SU-DHL-6 (cell line): Measurements from ENCODE around the gene SIL1.

Experiments
- H2AFZ ChIP-seq: fragments of 200-600 bp; sonication (generic); 2 replicates; pipeline ENCODE4 v1.6.1; 2014; ENCODE audit warnings: low read depth, mild to moderate bottlenecking, moderate library complexity, mixed read lengths, antibody characterized with exemption, low read length; ENCODE audit not compliant: severe bottlenecking
- H3F3A ChIP-seq: fragments of 200-600 bp; shearing (Covaris generic); 2 replicates; pipeline ENCODE4 v1.6.0; 2016; ENCODE audit warnings: antibody characterized with exemption, mild to moderate bottlenecking; ENCODE audit not compliant: insufficient read depth
- H3K27ac ChIP-seq: fragments of 200-600 bp; sonication (generic); 2 replicates; pipeline ENCODE4 v1.5.1; 2016; ENCODE audit warnings: low read depth, mild to moderate bottlenecking, low read length, moderate library complexity, mixed read lengths
- H3K27me3 ChIP-seq: fragments of 200-600 bp; sonication (generic), shearing (Covaris generic); 2 replicates; pipeline ENCODE4 v1.6.0; 2014; ENCODE audit warnings: mild to moderate bottlenecking, low read length
- H3K36me3 ChIP-seq: fragments of 200-600 bp; sonication (generic); 2 replicates; pipeline ENCODE4 v1.6.1; 2014; ENCODE audit warnings: mild to moderate bottlenecking, low read length, mixed read lengths
- H3K4me2 ChIP-seq: fragments of 300-600, 200-600 bp; shearing (Covaris generic), sonication (generic); 2 replicates; pipeline ENCODE4 v1.6.0; 2014; ENCODE audit warnings: low read length, low read depth, mild to moderate bottlenecking; ENCODE audit not compliant: poor library complexity, severe bottlenecking
- H3K4me3 ChIP-seq: fragments of 200-600 bp; sonication (generic); 2 replicates; pipeline ENCODE4 v1.5.1; 2014; ENCODE audit warnings: antibody characterized with exemption, low read length, mild to moderate bottlenecking, mixed read lengths; ENCODE audit not compliant: insufficient read depth, poor library complexity, severe bottlenecking
- H3K79me2 ChIP-seq: fragments of 200-600 bp; sonication (generic); 2 replicates; pipeline ENCODE4 v1.6.1; 2014; ENCODE audit warnings: mild to moderate bottlenecking, low read length, moderate library complexity; ENCODE audit not compliant: insufficient read depth
- H3K9ac ChIP-seq: fragments of 200-600 bp; sonication (generic); 2 replicates; pipeline ENCODE4 v1.7.0; 2014; ENCODE audit warnings: mild to moderate bottlenecking, low read length
- H3K9me2 ChIP-seq: fragments of 200-600 bp; sonication (generic); replicated peaks from 2 replicates; pipeline ENCODE4 v1.6.1; 2014; ENCODE audit warnings: low read length; ENCODE audit not compliant: insufficient read depth
- H3K9me3 ChIP-seq: fragments of 200-600 bp; sonication (generic); 2 replicates; pipeline ENCODE4 v1.6.1; 2014; ENCODE audit warnings: low read length, mixed read lengths; ENCODE audit not compliant: insufficient read depth
- H4K20me1 ChIP-seq: fragments of 200-600 bp; sonication (generic); 2 replicates; pipeline ENCODE4 v1.6.1; 2014; ENCODE audit warnings: low read depth, mild to moderate bottlenecking, antibody characterized with exemption, low read length, moderate library complexity, mixed read lengths
- EZH2phosphoT487 ChIP-seq: fragments of 200-600 bp; sonication (generic), shearing (Covaris generic); conservative IDR thresholded peaks from 2 replicates; pipeline ENCODE4 v1.6.1; 2018; ENCODE audit warnings: mild to moderate bottlenecking, antibody characterized with exemption, low read length, moderate library complexity, mixed read lengths
- TF ChIP-seq, protein P1 (sequence below): fragments of 200-600 bp; sonication (generic); IDR thresholded peaks from one replicate; pipeline ENCODE4 v1.5.1; 2017; ENCODE audit warnings: antibody characterized with exemption, mild to moderate bottlenecking, low read length, moderate library complexity; ENCODE audit not compliant: insufficient read depth, poor library complexity, severe bottlenecking

The SIL1 gene

GRCh38 chr5:139190125-139190524 is 8.0 kb downstream of the SIL1 start:
- H3K27me3 ChIP-seq: no peaks in the 10 kb centered on the region
- no peaks in the 10 kb centered on the region for H3K9me2 ChIP-seq
- H3K9ac ChIP-seq: no peak overlapping the region
- no peaks in the 10 kb centered on the region for H4K20me1 ChIP-seq
- no peaks in the 10 kb centered on the region for H3K9me3 ChIP-seq
- H3F3A ChIP-seq: no peaks in the 10 kb centered on the region
- no peaks in the 10 kb centered on the region for H3K36me3 ChIP-seq
- no peak overlapping the region for H3K4me3 ChIP-seq
- no peak overlapping the region for H2AFZ ChIP-seq
- TF ChIP-seq EZH2phosphoT487: no peak
- TF ChIP-seq, protein P1, sequence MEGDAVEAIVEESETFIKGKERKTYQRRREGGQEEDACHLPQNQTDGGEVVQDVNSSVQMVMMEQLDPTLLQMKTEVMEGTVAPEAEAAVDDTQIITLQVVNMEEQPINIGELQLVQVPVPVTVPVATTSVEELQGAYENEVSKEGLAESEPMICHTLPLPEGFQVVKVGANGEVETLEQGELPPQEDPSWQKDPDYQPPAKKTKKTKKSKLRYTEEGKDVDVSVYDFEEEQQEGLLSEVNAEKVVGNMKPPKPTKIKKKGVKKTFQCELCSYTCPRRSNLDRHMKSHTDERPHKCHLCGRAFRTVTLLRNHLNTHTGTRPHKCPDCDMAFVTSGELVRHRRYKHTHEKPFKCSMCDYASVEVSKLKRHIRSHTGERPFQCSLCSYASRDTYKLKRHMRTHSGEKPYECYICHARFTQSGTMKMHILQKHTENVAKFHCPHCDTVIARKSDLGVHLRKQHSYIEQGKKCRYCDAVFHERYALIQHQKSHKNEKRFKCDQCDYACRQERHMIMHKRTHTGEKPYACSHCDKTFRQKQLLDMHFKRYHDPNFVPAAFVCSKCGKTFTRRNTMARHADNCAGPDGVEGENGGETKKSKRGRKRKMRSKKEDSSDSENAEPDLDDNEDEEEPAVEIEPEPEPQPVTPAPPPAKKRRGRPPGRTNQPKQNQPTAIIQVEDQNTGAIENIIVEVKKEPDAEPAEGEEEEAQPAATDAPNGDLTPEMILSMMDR: no peak
- H3K4me2 ChIP-seq: no peak overlapping the region
- no peak overlapping the region for H3K27ac ChIP-seq
- no peaks in the 10 kb centered on the region for H3K79me2 ChIP-seq

GRCh38 chr5:139188558-139189270 is 9.5 kb downstream of the SIL1 start:
- Histone ChIP-seq H2AFZ (no peak overlapping the region), H3K4me2 (no peak overlapping the region), H3K9me2 (no peaks in the 10 kb centered on the region), H3K79me2 (no peaks in the 10 kb centered on the region), H3K9me3 (no peaks in the 10 kb centered on the region), H3K36me3 (no peaks in the 10 kb centered on the region), H4K20me1 (no peaks in the 10 kb centered on the region), H3F3A (no peaks in the 10 kb centered on the region), H3K27ac (no peak overlapping the region), H3K4me3 (no peak overlapping the region), H3K27me3 (no peaks in the 10 kb centered on the region), H3K9ac (no peak overlapping the region)
- TF ChIP-seq EZH2phosphoT487: no peak
- TF ChIP-seq, protein P1: no peak

DNA sequence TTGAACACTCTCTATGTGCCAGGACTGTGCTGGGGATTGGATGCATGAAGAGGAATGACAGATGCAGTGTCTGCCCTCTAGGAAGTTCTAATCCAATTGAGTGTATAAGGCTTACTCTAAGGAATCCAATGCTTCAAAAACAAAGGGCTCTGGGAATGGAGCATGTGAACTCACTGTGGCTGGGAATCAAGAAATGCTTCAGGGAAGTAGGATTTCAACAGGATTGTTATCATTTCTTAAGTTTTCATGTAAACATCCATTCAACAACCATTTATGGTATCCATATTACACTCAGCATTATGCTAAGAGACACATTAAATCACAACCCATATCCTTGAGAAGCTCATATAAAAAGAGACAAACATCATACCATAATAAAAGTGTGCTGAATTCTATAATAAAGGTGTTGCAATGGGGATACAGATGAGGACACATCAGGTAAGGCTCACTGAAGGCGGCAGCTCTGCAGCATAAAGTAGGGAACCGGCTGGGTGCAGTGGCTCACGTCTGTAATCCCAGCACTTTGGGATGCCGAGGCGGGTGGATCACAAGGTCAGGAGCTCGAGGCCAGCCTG is 11.3 kb downstream of the SIL1 start:
- no peaks in the 10 kb centered on the region for H3K9me2 ChIP-seq
- H3K9me3 ChIP-seq: no peaks in the 10 kb centered on the region
- no peak overlapping the region for H2AFZ ChIP-seq
- H3K4me2 ChIP-seq: no peak overlapping the region
- H3K79me2 ChIP-seq: no peaks in the 10 kb centered on the region
- no peaks in the 10 kb centered on the region for H4K20me1 ChIP-seq
- H3K4me3 ChIP-seq: no peak overlapping the region
- H3K9ac ChIP-seq: no peak overlapping the region
- H3K27me3 ChIP-seq: no peaks in the 10 kb centered on the region
- H3F3A ChIP-seq: no peaks in the 10 kb centered on the region
- no peaks in the 10 kb centered on the region for H3K36me3 ChIP-seq
- TF ChIP-seq EZH2phosphoT487: no peak
- TF ChIP-seq, protein P1: no peak
- H3K27ac ChIP-seq: no peak overlapping the region
